Naive thymus-derived CD4-positive, alpha-beta T cell (primary cell): ENCODE measurements around the gene SPAG4. TPM values are rescaled to one million over a fixed set of nuclear protein-coding genes. Genes with fewer than 3 reads are reported as not detected.

Experiments
- ATAC-seq: fragments of 150-1000 bp; cut with Tn5 transposase; 2 replicates; pipeline ENCODE4 v1.10.0; 2021; ENCODE audit warnings: mild to moderate bottlenecking, moderate library complexity
- CTCF ChIA-PET: fragments of 350-600 bp; sonication (Branson Sonifier 250); formaldehyde crosslinking; loops from one replicate; lab custom pipeline; 2021; ENCODE audit warnings: antibody characterized with exemption; lab: Charles Lee
- POLR2A ChIA-PET: fragments of 350-600 bp; sonication (Branson Sonifier 250); formaldehyde crosslinking; loops from one replicate; lab custom pipeline; 2021; ENCODE audit warnings: antibody characterized with exemption, inconsistent platforms; lab: Charles Lee
- DNase-seq, 9 donors: peaks; one replicate each; pipeline versions ENCODE4 v3.0.0 to v3.0.0-alpha.2; 2020 to 2022; ENCODE audit warnings: mixed read lengths in 1 of 9
- H3K27ac ChIP-seq: one replicate; pipeline ENCODE4 v1.7.0; 2013; ENCODE audit warnings: mild to moderate bottlenecking, low read depth, low read length, moderate library complexity
- H3K27me3 ChIP-seq, 2 donors: one replicate each; pipeline ENCODE4 v1.7.0; 2013; ENCODE audit warnings: low read length in 2 of 2, mild to moderate bottlenecking in 2 of 2, moderate library complexity in 2 of 2; ENCODE audit not compliant: control insufficient read depth in 2 of 2, insufficient read depth in 2 of 2
- H3K36me3 ChIP-seq, 3 experiments: 1 replicate in 2 of 3; 2 replicates in 1 of 3; pipeline ENCODE4 v1.7.0; 2013; ENCODE audit warnings: low read length in 3 of 3, mild to moderate bottlenecking in 3 of 3, moderate library complexity in 1 of 3; ENCODE audit not compliant: insufficient read depth in 3 of 3, control insufficient read depth in 2 of 3
- H3K4me1 ChIP-seq, 2 donors: one replicate each; pipeline ENCODE4 v1.7.0; 2013; ENCODE audit warnings: low read length in 2 of 2, mild to moderate bottlenecking in 2 of 2, moderate library complexity in 1 of 2; ENCODE audit not compliant: control insufficient read depth in 2 of 2, insufficient read depth in 2 of 2
- H3K4me3 ChIP-seq: 2 replicates; pipeline ENCODE4 v1.7.0; 2013; ENCODE audit warnings: mild to moderate bottlenecking, low read length
- H3K9me3 ChIP-seq, 3 experiments: 1 replicate in 2 of 3; 2 replicates in 1 of 3; pipeline ENCODE4 v1.7.0; 2013; ENCODE audit warnings: low read length in 3 of 3; ENCODE audit not compliant: control insufficient read depth in 2 of 3
- H3K27ac Mint-ChIP-seq, 9 donors: one replicate each; pipeline ENCODE4 v1.8.0; 2020 to 2022; ENCODE audit warnings: mixed read lengths in 9 of 9, mild to moderate bottlenecking in 8 of 9, moderate library complexity in 5 of 9, inconsistent platforms in 2 of 9
- H3K27me3 Mint-ChIP-seq, 5 donors: one replicate each; pipeline ENCODE4 v1.8.0; 2021 to 2022; ENCODE audit warnings: mixed read lengths in 5 of 5, mild to moderate bottlenecking in 1 of 5
- H3K36me3 Mint-ChIP-seq, 5 donors: one replicate each; pipeline ENCODE4 v1.8.0; 2020 to 2022; ENCODE audit warnings: mixed read lengths in 5 of 5, mild to moderate bottlenecking in 3 of 5, inconsistent platforms in 1 of 5
- H3K4me1 Mint-ChIP-seq, 7 donors: one replicate each; pipeline ENCODE4 v1.8.0; 2020 to 2022; ENCODE audit warnings: mixed read lengths in 7 of 7, mild to moderate bottlenecking in 3 of 7, inconsistent platforms in 1 of 7
- H3K4me3 Mint-ChIP-seq, 10 donors: one replicate each; pipeline ENCODE4 v1.8.0; 2020 to 2022; ENCODE audit warnings: mild to moderate bottlenecking in 10 of 10, mixed read lengths in 10 of 10, moderate library complexity in 6 of 10, inconsistent platforms in 2 of 10
- H3K9me3 Mint-ChIP-seq, 11 donors: one replicate each; pipeline ENCODE4 v1.8.0; 2020 to 2022; ENCODE audit warnings: mixed read lengths in 11 of 11, mild to moderate bottlenecking in 4 of 11, inconsistent platforms in 1 of 11, moderate library complexity in 1 of 11
- intact Hi-C, 2 donors: fragments of 100-400 bp; cut with micrococcal nuclease; formaldehyde crosslinking; loops; one replicate each; pipeline ENCODE4 v1.15.1; 2023
- polyA plus RNA-seq, 2 donors: library from polyadenylated mRNA; unstranded; fragments of 300-500 nt; fragmentation: Illumina TruSeq; gene quantifications; one replicate each; pipeline ENCODE4 v1.2.3, GENCODE V29; 2021
- total RNA-seq, 6 experiments: library from RNA in 5 of 6; stranded (reverse) in 5 of 6; gene quantifications; 1 replicate in 5 of 6; 2 replicates in 1 of 6; pipeline ENCODE4 v1.2.3 and lab custom pipeline; 2021 to 2026

Gene SPAG4
- total and polyA plus RNA-seq, 7 experiments from 2014 or later, result 0.35 to 25.0 (median 2.7) TPM; not detected in 2

DNA sequence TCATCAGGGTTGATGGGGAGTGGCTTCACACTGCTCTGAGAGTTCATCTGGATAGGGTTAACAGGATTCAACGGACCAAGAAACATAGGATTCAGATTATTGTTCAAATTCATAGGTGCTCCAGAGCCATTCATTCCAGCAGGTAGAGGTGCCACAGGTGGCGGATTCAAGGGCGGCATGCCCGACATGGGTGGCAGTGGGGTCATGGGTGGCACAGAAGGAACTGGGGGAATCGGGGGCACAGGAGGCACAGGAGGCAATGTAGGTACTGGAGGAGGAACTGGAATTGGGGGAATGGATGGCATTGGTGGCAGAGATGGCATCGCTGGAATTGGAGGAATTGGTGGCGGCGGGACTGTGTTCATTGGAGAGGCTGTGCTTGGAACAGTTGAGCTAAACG, 38.8 kb downstream of the SPAG4 start:
- H3K9me3 ChIP-seq, result no peaks in the 10 kb centered on the region
- POLR2A ChIA-PET, result no interaction called here
- ATAC-seq (no peak), DNase-seq (no peak)
- Mint-ChIP-seq H3K27ac (no peak overlapping the region), H3K4me3 (no peak overlapping the region), H3K27me3 (no peaks in the 10 kb centered on the region), H3K9me3 (no peaks in the 10 kb centered on the region), H3K4me1 (peaks cover 27 to 64% (median 57%) of the 10 kb centered on the region in 7 donors), H3K36me3 (peaks cover 0 to 14% (median 8%) of the 10 kb centered on the region in 5 donors)
- peaks cover 15 to 29% (median 18%) of the 10 kb centered on the region in 3 experiments for H3K36me3 ChIP-seq
- H3K4me1 ChIP-seq, result peaks cover 30 to 32% of the 10 kb centered on the region in 2 donors
- no peak overlapping the region for H3K27ac ChIP-seq
- CTCF ChIA-PET, result no interaction called here
- intact Hi-C loops, result no loop called here
- H3K27me3 ChIP-seq, result no peaks in the 10 kb centered on the region
- no peak overlapping the region for H3K4me3 ChIP-seq

GRCh38 chr20:35657271-35657670, 41.6 kb downstream of the SPAG4 start:
- H3K9me3 ChIP-seq, result no peaks in the 10 kb centered on the region
- POLR2A ChIA-PET, result interaction anchor here (1.5 to 2.2 kb wide), 2 partner anchors 12 to 296 kb away, joined by 3 to 7 read pairs; no protein-coding TSS in a partner anchor
- intact Hi-C loops, result no loop called here
- peaks cover 36 to 65% (median 58%) of the 10 kb centered on the region in 7 donors for H3K4me1 Mint-ChIP-seq
- H3K27me3 Mint-ChIP-seq, result no peaks in the 10 kb centered on the region
- peak overlapping the region; percentile 23 for H3K27ac ChIP-seq
- no peak overlapping the region for H3K4me3 ChIP-seq
- DNase-seq, result peak in 1 of 9 donors; percentile 12
- H3K36me3 ChIP-seq, result peaks cover 15 to 29% (median 18%) of the 10 kb centered on the region in 3 experiments
- H3K4me3 Mint-ChIP-seq, result peak overlapping the region; percentile 49 to 94 (median 60)
- H3K27ac Mint-ChIP-seq, result peak overlapping the region in 6 of 9 donors; percentile 45 to 86 (median 76)
- H3K9me3 Mint-ChIP-seq, result no peaks in the 10 kb centered on the region
- no peak for ATAC-seq
- H3K4me1 ChIP-seq, result peaks cover 56 to 60% of the 10 kb centered on the region in 2 donors
- no peaks in the 10 kb centered on the region for H3K27me3 ChIP-seq
- CTCF ChIA-PET, result interaction anchor here (0.7 kb wide), 1 partner anchor 38 kb away, joined by 3 read pairs; no protein-coding TSS in a partner anchor
- peaks cover 0 to 12% (median 5%) of the 10 kb centered on the region in 5 donors for H3K36me3 Mint-ChIP-seq

GRCh38 chr20:35660122-35660937, 44.7 kb downstream of the SPAG4 start:
- Histone ChIP-seq H3K4me1 (peaks cover 65 to 67% of the 10 kb centered on the region in 2 donors), H3K9me3 (no peaks in the 10 kb centered on the region), H3K36me3 (peaks cover 0 to 6% (median 0%) of the 10 kb centered on the region in 3 experiments), H3K4me3 (peak overlapping the region; percentile 20), H3K27me3 (no peaks in the 10 kb centered on the region), H3K27ac (peak overlapping the region; percentile 100)
- DNase-seq (peak in 1 of 9 donors; percentile 37), ATAC-seq (no peak)
- Mint-ChIP-seq H3K27ac (peak overlapping the region; percentile 44 to 100 (median 98)), H3K27me3 (no peaks in the 10 kb centered on the region), H3K4me3 (peak overlapping the region; percentile 75 to 98 (median 94)), H3K9me3 (no peaks in the 10 kb centered on the region), H3K36me3 (peaks cover 0 to 22% (median 7%) of the 10 kb centered on the region in 5 donors), H3K4me1 (peaks cover 46 to 84% (median 77%) of the 10 kb centered on the region in 7 donors)
- intact Hi-C loops, result loop anchor here (5.0 kb wide), 3 partner anchors 203 to 383 kb away; partner anchors contain the start of genes CEP250 (in 1 of the 2), MMP24OS (in 1 of the 2) and SCAND1 (in 1 of the 2)
- CTCF ChIA-PET, result interaction anchor here (1.1 to 1.4 kb wide), 2 partner anchors 41 to 42 kb away, joined by 4 to 5 read pairs; no protein-coding TSS in a partner anchor
- POLR2A ChIA-PET, result interaction anchor here (0.6 to 1.7 kb wide), 8 partner anchors 10 to 293 kb away, joined by 3 to 7 read pairs (median 4); partner anchors contain the start of gene SCAND1

DNA sequence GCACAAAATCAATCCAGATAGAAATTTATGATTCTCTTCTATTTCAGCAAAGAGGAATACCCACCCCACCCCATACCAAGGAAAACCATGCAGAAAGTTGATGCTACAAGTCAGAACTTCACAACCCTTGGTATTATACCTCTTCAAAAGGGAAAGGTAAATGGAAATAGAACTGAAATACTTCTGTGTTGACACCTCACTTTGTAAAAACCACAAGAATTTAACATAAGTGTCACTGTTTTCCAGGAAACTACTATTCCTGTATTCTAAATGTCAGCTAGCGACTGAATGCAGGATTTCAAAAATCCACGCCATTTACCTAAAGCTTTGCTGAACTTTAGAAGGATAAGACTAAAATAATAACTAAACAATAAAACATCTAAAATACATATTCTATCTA, 45.4 kb downstream of the SPAG4 start:
- intact Hi-C loops, result loop anchor here (5.0 kb wide), 3 partner anchors 204 to 384 kb away; partner anchors contain the start of genes CEP250 (in 1 of the 2), MMP24OS (in 1 of the 2) and SCAND1 (in 1 of the 2)
- Mint-ChIP-seq H3K36me3 (peaks cover 0 to 22% (median 7%) of the 10 kb centered on the region in 5 donors), H3K9me3 (no peaks in the 10 kb centered on the region), H3K27me3 (no peaks in the 10 kb centered on the region), H3K4me1 (peaks cover 46 to 84% (median 77%) of the 10 kb centered on the region in 7 donors), H3K27ac (peak overlapping the region; percentile 56 to 100 (median 98)), H3K4me3 (peak overlapping the region; percentile 89 to 98 (median 96))
- ATAC-seq (no peak), DNase-seq (no peak)
- Histone ChIP-seq H3K4me1 (peaks cover 63 to 65% of the 10 kb centered on the region in 2 donors), H3K9me3 (no peaks in the 10 kb centered on the region), H3K4me3 (peak overlapping the region; percentile 88), H3K27ac (peak overlapping the region; percentile 100), H3K27me3 (no peaks in the 10 kb centered on the region), H3K36me3 (peaks cover 0 to 6% (median 0%) of the 10 kb centered on the region in 3 experiments)
- ChIA-PET CTCF (interaction anchor here (1.1 kb wide), 1 partner anchor 42 kb away, joined by 4 read pairs; no protein-coding TSS in a partner anchor), POLR2A (interaction anchor here (1.1 to 1.7 kb wide), 6 partner anchors 9 to 293 kb away, joined by 3 to 6 read pairs (median 4); partner anchors contain the start of genes RBM39 and SCAND1)

DNA sequence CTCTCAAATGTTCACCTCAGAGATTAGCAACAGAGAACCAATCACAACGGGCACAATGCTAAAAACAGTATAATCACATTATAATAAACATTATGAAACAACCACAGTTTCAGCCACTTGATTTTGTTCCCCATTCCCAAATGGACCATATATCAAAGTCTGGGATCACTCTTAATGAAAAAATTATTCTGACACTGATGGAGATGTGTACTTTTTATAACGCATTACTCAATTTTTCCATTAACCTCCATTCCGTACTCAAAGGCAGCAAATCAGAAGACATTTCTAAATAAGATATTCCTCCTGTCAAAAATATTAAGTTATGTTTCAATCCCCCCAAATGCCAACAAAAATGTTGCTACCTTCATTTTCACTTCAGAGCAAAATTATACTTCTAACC, 46.3 kb downstream of the SPAG4 start:
- DNase-seq (no peak), ATAC-seq (no peak)
- Histone ChIP-seq H3K36me3 (peaks cover 0 to 6% (median 0%) of the 10 kb centered on the region in 3 experiments), H3K4me1 (peaks cover 59 to 61% of the 10 kb centered on the region in 2 donors), H3K4me3 (peak overlapping the region; percentile 88), H3K27me3 (no peaks in the 10 kb centered on the region), H3K27ac (peak overlapping the region; percentile 100), H3K9me3 (no peaks in the 10 kb centered on the region)
- peak overlapping the region; percentile 89 to 98 (median 96) for H3K4me3 Mint-ChIP-seq
- H3K4me1 Mint-ChIP-seq, result peaks cover 46 to 77% (median 72%) of the 10 kb centered on the region in 7 donors
- POLR2A ChIA-PET, result interaction anchor here (0.7 to 3.5 kb wide), 9 partner anchors 8 to 292 kb away, joined by 3 to 72 read pairs (median 4); partner anchors contain the start of genes RBM39, SCAND1 and SPAG4
- CTCF ChIA-PET, result no interaction called here
- H3K36me3 Mint-ChIP-seq, result peaks cover 0 to 22% (median 7%) of the 10 kb centered on the region in 5 donors
- H3K9me3 Mint-ChIP-seq, result no peaks in the 10 kb centered on the region
- H3K27me3 Mint-ChIP-seq, result no peaks in the 10 kb centered on the region
- peak overlapping the region; percentile 56 to 100 (median 98) for H3K27ac Mint-ChIP-seq
- intact Hi-C loops, result loop anchor here (2.0 to 5.0 kb wide), 5 partner anchors 13 to 385 kb away; partner anchors contain the start of genes CEP250 (in 1 of the 2), ERGIC3 (in 1 of the 2), MMP24OS (in 1 of the 2) and SCAND1 (in 1 of the 2)
